MG63 (cell line): ENCODE data around the gene NDUFS1. TPM values are rescaled to one million over a fixed set of nuclear protein-coding genes. Genes with fewer than 3 reads are reported as not detected.
A peak's percentile ranks its signal among the peaks of the same experiment; 100 is the strongest.
"Not testable (repeated sequence)": the region's sequence is repeated elsewhere in the genome, so short reads cannot be mapped to it uniquely, and the experiment has no call there.

ENCODE experiments used
- DNase-seq: peaks from one replicate; pipeline ENCODE4 v3.0.0-alpha.2; 2020
- H3K27me3 ChIP-seq: fragments of 250-450 bp; sonication (Bioruptor Pico); 2 replicates; pipeline ENCODE4 v1.5.1; 2020; ENCODE audit warnings: mild to moderate bottlenecking, moderate library complexity
- H3K36me3 ChIP-seq: fragments of 250-450 bp; sonication (Bioruptor Pico); 2 replicates; pipeline ENCODE4 v1.5.1; 2020; ENCODE audit warnings: mild to moderate bottlenecking, moderate library complexity
- H3K4me3 ChIP-seq: fragments of 250-450 bp; sonication (Bioruptor Pico); 2 replicates; pipeline ENCODE4 v1.5.1; 2020; ENCODE audit warnings: mild to moderate bottlenecking, moderate library complexity
- H3K9me3 ChIP-seq: fragments of 250-450 bp; sonication (Bioruptor Pico); 2 replicates; pipeline ENCODE4 v1.5.1; 2020; ENCODE audit warnings: mild to moderate bottlenecking, moderate library complexity
- total RNA-seq: library from RNA; depleted of rRNA; stranded (reverse); fragments of >200 nt; shearing (Covaris generic); gene quantifications from 2 replicates; pipeline ENCODE4 v1.2.3, GENCODE V29; 2014; ENCODE audit warnings: low replicate concordance

Gene NDUFS1
- total RNA-seq, 1 experiment from 2014 or later, result 146 TPM

DNA sequence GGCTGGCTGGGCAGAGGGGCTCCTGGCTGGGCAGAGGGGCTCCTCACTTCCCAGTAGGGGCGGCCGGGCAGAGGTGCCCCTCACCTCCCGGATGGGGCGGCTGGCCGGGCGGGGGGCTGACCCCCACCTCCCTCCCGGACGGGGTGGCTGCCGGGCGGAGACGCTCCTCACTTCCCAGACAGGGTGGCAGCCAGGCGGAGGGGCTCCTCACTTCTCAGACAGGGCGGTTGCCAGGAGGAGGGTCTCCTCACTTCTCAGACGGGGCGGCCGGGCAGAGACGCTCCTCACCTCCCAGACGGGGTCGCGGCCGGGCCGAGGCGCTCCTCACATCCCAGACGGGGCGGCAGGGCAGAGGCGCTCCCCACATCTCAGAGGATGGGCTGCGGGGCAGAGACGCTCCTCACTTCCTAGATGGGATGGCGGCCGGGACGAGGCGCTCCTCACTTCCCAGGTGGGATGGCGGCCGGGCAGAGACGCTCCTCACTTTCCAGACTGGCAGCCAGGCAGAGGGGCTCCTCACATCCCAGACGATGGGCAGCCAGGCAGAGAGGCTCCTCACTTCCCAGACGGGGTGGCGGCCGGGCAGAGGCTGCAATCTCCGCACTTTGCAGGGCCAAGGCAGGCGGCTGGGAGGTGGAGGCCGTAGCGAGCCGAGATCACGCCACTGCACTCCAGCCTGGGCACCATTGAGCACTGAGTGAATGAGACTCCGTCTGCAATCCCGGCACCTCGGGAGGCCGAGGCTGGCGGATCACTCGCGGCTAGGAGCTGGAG lies 12.6 kb upstream of the NDUFS1 start:
- not testable (repeated sequence) for H3K9me3 ChIP-seq, H3K4me3 ChIP-seq, H3K27me3 ChIP-seq, DNase-seq
- peaks cover 10% of the 10 kb centered on the region for H3K36me3 ChIP-seq

DNA sequence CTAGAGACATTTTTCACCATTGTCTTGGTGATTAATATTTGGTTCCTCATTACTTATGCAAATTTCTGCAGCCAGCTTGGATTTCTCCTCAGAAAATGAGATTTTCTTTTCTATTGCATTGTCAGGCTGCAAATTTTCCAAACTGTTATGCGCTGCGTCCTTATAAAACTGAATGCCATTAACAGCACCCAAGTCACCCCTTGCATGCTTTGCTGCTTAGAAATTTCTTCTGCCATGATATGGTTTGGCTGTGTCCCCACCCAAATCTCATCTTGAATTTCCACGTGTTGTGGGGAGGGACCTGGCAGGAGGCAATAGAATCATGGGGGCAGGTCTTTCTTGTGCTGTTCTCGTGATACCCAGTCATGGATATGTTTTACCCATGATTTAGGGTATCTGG lies 9.0 kb upstream of the NDUFS1 start:
- not testable (repeated sequence) for H3K9me3 ChIP-seq, H3K4me3 ChIP-seq, DNase-seq, H3K27me3 ChIP-seq
- peaks cover 27% of the 10 kb centered on the region for H3K36me3 ChIP-seq

DNA sequence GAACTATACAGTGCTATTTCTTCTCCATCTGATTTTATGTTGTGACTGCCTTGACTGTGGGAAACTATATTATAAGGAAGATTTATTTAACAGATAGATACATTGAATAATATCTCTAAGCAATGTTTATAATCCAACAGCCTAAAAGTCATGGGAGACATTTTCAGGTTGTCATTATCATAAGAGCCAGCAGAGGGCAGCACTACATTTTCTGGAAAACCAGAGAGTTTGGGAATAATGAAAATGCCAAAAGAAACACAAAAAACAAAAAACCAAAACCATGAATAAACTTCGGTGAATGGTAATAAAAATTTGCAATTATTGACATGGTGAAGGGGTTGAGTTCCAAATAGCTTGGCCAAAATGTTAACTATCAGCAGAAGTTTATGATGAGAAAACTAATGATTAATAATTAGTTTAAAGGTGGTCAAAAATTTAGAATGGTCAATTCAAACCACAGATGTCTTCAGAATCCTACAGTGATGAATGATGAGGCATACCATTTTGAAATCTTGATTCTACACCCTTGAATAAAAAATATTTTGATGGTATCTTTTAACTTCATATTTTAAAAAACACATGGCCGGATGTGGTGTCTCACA lies 5.1 kb upstream of the NDUFS1 start:
- Histone ChIP-seq H3K4me3 (no peak overlapping the region), H3K27me3 (no peaks in the 10 kb centered on the region), H3K36me3 (peaks cover 63% of the 10 kb centered on the region), H3K9me3 (no peaks in the 10 kb centered on the region)
- no peak for DNase-seq

DNA sequence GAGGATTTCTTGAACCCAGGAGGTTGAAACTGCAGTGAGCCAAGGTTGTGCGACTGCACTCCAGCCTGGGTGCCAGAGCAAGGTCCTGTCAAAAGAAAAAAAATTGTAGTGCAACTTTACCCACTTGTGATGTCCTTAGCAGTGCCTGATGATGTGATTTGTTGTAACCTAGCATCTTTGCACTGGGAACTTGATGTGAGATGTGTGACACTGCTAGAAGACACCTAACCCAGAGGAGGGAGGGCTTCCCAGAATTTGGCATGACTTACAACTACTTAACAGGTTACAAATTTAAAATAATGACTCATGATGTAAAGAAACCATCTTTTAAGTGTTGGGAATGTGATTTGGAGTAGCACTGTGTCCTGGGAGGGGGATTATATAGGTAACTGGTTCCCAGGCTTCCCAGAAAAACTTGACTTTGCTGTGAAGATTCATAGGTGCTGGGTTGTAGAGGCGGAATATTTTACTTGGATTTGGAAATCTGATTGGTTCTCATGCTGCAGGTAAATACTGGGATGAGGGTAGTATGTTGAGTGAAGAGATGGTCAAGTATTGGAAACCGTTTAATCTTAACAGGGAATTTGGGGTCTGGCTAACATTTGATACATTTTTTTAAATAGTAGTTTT lies 4.1 kb upstream of the NDUFS1 start:
- Histone ChIP-seq H3K36me3 (peaks cover 63% of the 10 kb centered on the region), H3K27me3 (no peaks in the 10 kb centered on the region), H3K9me3 (no peaks in the 10 kb centered on the region), H3K4me3 (no peak overlapping the region)
- DNase-seq, result no peak

DNA sequence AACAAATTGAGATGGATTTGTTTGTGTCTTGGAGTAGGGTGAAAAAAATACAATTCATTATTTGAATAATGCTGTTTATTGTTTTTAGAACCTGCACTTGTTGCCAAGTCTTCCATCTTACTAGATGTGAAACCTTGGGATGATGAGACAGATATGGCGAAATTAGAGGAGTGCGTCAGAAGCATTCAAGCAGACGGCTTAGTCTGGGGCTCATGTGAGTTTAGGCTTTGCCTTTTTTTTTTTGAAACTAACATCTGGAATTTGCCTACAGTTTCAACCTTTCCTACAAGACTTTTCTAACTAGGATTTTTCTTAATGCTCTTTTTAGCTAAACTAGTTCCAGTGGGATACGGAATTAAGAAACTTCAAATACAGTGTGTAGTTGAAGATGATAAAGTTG lies 3.2 kb upstream of the NDUFS1 start:
- peaks cover 59% of the 10 kb centered on the region for H3K36me3 ChIP-seq
- not testable (repeated sequence) for H3K4me3 ChIP-seq, DNase-seq, H3K27me3 ChIP-seq, H3K9me3 ChIP-seq

DNA sequence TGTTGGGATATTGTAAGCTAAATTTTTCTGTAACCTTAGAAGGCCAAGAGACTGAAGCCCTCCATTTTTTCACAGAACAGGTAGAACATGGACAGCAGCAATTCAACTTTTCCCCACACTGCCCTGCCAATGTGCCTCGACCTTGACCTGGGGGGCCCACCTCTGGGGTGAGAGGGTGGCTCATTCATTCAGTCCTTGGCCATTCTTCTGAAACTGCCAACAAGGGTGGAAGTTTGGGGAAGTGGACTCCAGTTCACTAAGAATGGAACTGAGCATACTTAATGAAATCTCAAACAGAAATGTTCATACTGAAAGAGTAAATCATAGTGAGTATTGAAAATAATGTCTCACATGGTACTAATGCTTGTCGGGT lies 1.5 kb upstream of the NDUFS1 start:
- no peaks in the 10 kb centered on the region for H3K27me3 ChIP-seq
- DNase-seq, result no peak
- peaks cover 5% of the 10 kb centered on the region; the same call in 1 of the 2 replicates for H3K9me3 ChIP-seq
- peak overlapping the region; percentile 71 for H3K4me3 ChIP-seq
- H3K36me3 ChIP-seq, result peaks cover 69% of the 10 kb centered on the region

DNA sequence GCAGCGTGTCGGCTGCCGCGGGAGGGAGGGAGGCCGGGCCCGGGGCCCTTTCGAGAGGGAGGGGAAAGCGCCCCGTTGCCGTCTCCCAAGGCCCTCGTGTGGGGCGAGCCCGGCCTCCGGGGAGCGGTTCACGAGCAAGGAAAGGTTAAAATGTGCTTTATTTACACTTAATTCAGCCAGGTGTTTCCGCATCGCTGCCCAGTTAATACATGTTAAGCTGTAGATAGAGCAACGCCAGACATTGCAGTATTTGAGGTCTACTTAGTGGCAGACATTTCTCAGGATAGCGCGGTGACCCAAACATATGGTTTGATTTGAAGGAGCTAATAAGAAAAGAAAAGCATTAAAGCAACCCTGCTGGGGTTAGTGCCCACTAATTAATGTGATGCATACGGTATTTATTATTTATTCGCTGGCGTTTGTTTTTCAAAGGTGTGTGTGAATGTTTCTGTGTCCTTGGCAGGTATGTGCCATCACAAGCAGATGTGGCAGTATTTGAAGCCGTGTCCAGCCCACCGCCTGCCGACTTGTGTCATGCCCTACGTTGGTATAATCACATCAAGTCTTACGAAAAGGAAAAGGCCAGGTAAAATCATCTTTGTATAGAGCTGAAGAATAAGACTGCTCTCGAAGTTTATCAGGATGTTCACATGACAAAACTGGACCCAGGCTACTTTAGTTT lies 1.0 kb upstream of the NDUFS1 start:
- DNase-seq, result no peak
- H3K9me3 ChIP-seq, result peaks cover 5% of the 10 kb centered on the region; the same call in 1 of the 2 replicates
- no peaks in the 10 kb centered on the region for H3K27me3 ChIP-seq
- H3K36me3 ChIP-seq, result peaks cover 71% of the 10 kb centered on the region
- H3K4me3 ChIP-seq, result peak overlapping the region; percentile 71

DNA sequence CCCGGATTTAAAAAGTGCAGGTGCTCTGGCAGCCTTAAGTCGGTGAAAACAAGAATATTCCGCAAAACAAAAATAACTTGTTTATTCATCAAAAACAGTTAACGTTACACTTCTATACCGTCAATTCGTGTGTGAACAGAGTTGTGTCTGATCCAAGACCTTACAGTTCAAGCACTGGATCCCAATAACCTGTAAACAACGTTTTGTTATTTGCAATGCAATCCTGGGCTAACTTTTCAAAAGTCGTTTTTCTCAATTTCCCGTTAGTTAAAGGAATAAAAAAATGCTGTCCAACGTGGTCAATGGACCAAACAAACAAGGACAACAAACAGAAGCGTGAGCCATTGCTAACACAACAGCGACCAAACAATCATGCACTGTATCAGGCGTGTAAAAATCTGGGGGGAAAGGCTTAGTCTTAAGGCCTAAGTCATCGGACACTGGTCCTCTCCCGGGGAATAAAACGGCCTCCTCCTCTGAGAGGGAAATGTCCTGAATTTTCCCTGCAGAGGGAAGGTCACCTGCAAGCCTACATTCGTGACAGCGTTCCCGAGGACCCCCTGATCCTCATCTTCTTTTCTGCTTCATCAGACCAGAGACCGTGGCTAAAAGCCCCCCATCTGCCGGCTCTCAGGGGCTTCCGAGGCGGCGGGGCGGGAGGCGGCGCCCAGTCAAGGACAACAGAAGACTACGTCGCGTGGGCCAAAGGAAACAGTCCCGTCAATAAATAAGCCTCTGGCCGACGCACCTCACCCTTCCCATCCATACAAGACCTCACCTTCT lies 490 bp downstream of the NDUFS1 start:
- Histone ChIP-seq H3K9me3 (peaks cover 5% of the 10 kb centered on the region; the same call in 1 of the 2 replicates), H3K27me3 (no peaks in the 10 kb centered on the region), H3K4me3 (peak overlapping the region; percentile 71), H3K36me3 (peaks cover 62% of the 10 kb centered on the region)
- DNase-seq, result no peak

DNA sequence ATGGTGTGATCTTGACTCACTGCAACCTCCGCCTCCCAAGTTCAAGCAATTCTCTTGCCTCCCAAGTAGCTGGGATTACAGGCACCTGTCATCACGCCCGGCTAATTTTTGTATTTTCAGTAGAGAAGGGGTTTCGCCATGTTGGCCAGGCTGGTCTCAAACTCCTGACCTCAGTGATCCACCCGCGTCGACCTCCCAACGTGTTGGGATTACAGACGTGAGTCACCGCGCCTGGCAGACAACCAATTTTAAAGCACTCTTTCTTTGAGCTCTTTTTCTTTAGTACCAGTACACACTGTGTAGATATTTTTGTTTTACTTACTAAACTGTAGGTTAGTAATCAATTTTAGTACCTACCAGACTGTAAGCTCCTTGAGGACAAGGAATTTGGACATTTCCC lies 2.2 kb downstream of the NDUFS1 start:
- peak overlapping the region; percentile 71 for H3K4me3 ChIP-seq

DNA sequence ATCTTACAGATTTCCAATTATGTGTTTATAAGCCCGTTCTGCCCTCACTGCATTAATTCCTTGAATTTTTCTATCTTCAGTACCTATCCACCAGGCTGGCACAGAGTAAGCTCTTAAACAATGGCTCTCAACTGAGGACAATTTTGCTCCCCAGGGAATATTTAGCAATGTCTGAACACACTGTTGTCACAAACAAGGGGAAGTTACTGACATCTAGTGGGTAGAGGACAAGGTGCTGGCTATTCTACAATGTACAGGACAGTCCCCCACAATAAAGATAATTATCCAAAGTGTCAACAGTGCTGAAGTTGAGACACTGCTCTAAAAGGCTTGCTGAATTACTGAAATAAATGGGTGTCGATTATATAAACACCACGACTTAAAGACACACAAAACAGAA lies 5.0 kb downstream of the NDUFS1 start:
- Histone ChIP-seq H3K36me3 (peaks cover 46% of the 10 kb centered on the region), H3K27me3 (no peaks in the 10 kb centered on the region), H3K4me3 (no peak overlapping the region), H3K9me3 (peaks cover 5% of the 10 kb centered on the region; the same call in 1 of the 2 replicates)
- DNase-seq, result no peak

More for the DNA sequence above, 2.2 kb downstream of the NDUFS1 start:
- not testable (repeated sequence) for H3K9me3 ChIP-seq, H3K27me3 ChIP-seq, DNase-seq
- H3K36me3 ChIP-seq, result peaks cover 50% of the 10 kb centered on the region

DNA sequence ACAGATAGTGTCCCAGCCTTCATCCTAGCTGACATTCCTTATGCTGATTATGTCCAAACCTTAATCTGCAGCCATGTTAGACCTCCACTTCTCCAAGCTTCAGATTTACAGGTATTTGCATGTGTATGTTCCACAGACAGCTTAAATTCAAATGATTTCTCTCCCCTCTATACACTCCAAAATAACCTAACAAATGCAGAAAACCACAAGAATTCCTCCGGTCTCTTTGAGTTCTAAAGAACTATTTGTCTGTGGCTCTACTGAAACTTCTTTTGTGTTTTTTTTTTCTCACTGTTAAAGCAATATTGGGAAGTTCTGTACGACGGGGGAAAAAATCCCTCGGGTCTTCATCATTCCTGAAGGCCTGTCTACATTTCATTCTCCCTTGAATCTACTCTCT lies 8.6 kb downstream of the NDUFS1 start:
- Histone ChIP-seq H3K27me3 (no peaks in the 10 kb centered on the region), H3K36me3 (peaks cover 60% of the 10 kb centered on the region), H3K4me3 (no peak overlapping the region), H3K9me3 (no peaks in the 10 kb centered on the region)
- no peak for DNase-seq

DNA sequence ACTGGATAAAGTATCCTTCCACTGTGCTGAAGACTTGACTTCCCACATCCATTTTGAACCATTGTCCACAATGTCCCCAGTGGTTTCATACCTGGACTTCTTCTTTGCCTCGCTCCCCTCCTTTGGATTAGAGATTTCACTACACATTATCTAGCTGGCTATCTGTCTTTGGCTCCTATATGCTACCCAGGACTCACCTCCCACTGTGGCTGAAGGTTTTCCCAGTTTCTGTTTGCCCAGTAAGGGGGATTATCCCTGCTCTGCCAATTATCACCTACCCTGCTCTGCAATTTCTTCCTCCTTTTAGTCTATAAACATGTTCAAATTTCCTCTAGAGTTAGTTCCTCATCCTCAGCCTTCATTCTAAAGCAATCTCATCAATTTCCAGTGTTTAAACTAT lies 9.1 kb downstream of the NDUFS1 start:
- DNase-seq, result no peak
- H3K36me3 ChIP-seq, result peaks cover 62% of the 10 kb centered on the region
- no peak overlapping the region for H3K4me3 ChIP-seq
- no peaks in the 10 kb centered on the region for H3K9me3 ChIP-seq
- H3K27me3 ChIP-seq, result no peaks in the 10 kb centered on the region

DNA sequence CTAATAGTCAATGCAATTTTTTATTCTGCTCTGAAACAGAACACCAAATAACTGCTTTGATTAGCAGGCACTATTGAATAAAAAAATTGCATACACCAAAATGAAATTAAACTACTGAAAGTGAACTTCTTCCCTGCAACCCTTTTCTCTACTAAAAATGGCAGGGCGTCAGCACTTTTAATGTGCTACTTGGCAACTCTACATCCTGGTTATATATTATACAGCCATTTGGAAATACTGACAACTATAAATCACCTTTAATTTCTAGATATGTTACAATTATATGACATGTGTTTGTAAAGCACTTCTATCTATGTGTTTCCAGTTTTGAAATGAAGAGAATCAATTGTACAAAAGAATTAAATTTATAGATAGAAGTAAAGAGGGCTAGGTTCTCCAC lies 9.9 kb downstream of the NDUFS1 start:
- Histone ChIP-seq H3K9me3 (no peaks in the 10 kb centered on the region), H3K4me3 (no peak overlapping the region), H3K36me3 (peaks cover 69% of the 10 kb centered on the region), H3K27me3 (no peaks in the 10 kb centered on the region)
- DNase-seq, result no peak

DNA sequence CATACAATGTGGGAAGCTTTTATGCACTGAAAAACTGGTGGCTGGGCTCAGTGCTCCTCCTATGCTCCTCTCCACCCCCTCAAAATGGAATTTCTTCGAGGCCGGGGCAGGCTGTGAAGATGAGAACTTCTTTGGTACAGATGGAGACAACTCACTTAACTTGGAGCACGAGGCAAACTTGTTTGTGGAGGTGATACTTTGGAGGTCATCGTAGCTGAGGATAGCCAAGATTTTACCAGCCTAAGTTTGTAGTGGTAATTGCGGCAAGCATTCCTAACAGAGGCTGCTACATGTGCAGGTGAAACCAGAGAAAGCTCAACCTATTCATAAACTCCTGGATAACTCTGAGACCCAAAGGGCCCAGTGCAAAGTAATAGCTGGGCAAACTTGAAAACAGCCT lies 13.6 kb downstream of the NDUFS1 start:
- H3K4me3 ChIP-seq, result no peak overlapping the region
- H3K9me3 ChIP-seq, result no peaks in the 10 kb centered on the region
- no peak for DNase-seq
- no peaks in the 10 kb centered on the region for H3K27me3 ChIP-seq
- peaks cover 84% of the 10 kb centered on the region for H3K36me3 ChIP-seq

DNA sequence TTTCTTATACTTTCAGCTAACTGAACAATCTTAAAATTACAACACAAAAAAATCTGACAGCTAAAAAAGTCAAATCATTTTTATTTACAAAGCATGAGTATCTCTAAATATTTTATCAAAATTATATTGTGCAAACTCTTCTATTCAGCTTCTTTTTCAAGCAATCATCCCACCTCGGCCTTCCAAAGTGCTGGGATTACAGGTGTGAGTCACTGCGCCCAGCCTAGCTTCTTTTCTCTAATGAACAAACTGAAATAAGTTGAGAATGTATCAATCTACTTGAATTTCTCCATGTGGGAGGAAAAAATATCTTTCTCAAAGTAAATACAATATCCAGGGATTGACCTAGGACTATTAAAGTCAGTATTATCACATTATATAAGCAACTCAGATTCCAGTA lies 14.9 kb downstream of the NDUFS1 start:
- Histone ChIP-seq H3K9me3 (no peaks in the 10 kb centered on the region), H3K4me3 (no peak overlapping the region), H3K36me3 (peaks cover 86% of the 10 kb centered on the region), H3K27me3 (no peaks in the 10 kb centered on the region)
- no peak for DNase-seq

DNA sequence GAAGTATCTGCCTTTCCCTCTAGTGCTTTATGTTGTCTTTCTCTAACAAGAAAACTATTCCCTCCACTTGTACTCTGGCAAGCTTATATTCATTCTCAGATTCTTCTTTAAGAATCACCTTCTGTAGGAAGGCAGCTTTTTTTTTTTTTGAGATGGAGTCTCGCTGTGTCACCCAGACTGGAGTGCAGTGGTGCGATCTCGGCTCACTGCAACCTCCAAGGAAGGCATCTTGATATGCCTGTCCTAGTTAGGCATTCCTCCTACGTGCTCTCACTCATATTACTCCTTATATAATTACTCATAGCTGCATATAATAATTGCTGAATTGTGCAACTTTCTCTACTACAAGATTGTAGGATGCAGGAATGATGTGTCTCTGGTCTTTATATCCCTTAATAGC lies 15.8 kb downstream of the NDUFS1 start:
- Histone ChIP-seq H3K27me3 (no peaks in the 10 kb centered on the region), H3K4me3 (no peak overlapping the region), H3K9me3 (no peaks in the 10 kb centered on the region), H3K36me3 (peaks cover 87% of the 10 kb centered on the region)
- DNase-seq, result no peak
